HepG2 (cell line): ENCODE measurements around the gene BABAM2.

Source experiments
- CTCF ChIP-seq: sonication (generic); formaldehyde crosslinking; IDR thresholded peaks from 2 replicates; pipeline ENCODE4 v1.5.0; 2020; ENCODE audit warnings: mild to moderate bottlenecking, missing genetic modification reagents, moderate library complexity
- EZH2 ChIP-seq: conservative IDR thresholded peaks from 2 replicates; pipeline ENCODE4 v1.6.1; 2012; ENCODE audit warnings: mild to moderate bottlenecking, low read depth, low read length, moderate library complexity
- GLI4 ChIP-seq: sonication (generic); formaldehyde crosslinking; IDR thresholded peaks from 2 replicates; pipeline ENCODE4 v1.5.1; 2020; ENCODE audit warnings: missing genetic modification reagents, mild to moderate bottlenecking, moderate library complexity, borderline replicate concordance
- HCFC1 ChIP-seq: fragments of 150-350 bp; IDR thresholded peaks from 2 replicates; pipeline ENCODE4 v1.6.1; 2014; ENCODE audit warnings: low read depth, low read length
- NFATC3 ChIP-seq: sonication (generic); formaldehyde crosslinking; IDR thresholded peaks from 2 replicates; pipeline ENCODE4 v1.5.1; 2020; ENCODE audit warnings: mild to moderate bottlenecking, missing genetic modification reagents
- PRMT3 ChIP-seq: sonication (generic); formaldehyde crosslinking; IDR thresholded peaks from 2 replicates; pipeline ENCODE4 v1.8.1; 2022; ENCODE audit warnings: low read depth, mild to moderate bottlenecking, moderate library complexity, missing genetic modification reagents, borderline replicate concordance
- RXRA ChIP-seq: sonication (generic); formaldehyde crosslinking; IDR thresholded peaks from 2 replicates; pipeline ENCODE4 v1.5.1; 2020; ENCODE audit warnings: missing genetic modification reagents
- SIN3A ChIP-seq: IDR thresholded peaks from 2 replicates; pipeline ENCODE4 v1.6.1; 2011; ENCODE audit warnings: low read depth, mild to moderate bottlenecking, control low read depth, low read length, borderline replicate concordance
- ZNF17 ChIP-seq: sonication (generic); formaldehyde crosslinking; IDR thresholded peaks from 2 replicates; pipeline ENCODE4 v1.5.0; 2020; ENCODE audit warnings: mild to moderate bottlenecking, missing genetic modification reagents
- ZNF790 ChIP-seq: sonication (generic); formaldehyde crosslinking; IDR thresholded peaks from 2 replicates; pipeline ENCODE4 v1.8.0; 2022; ENCODE audit warnings: missing genetic modification reagents, mild to moderate bottlenecking, borderline replicate concordance
- TF ChIP-seq, protein P1 (sequence below): sonication (generic); formaldehyde crosslinking; conservative IDR thresholded peaks from 2 replicates; pipeline ENCODE4 v1.4.0; 2020; ENCODE audit warnings: missing genetic modification reagents

- TF ChIP-seq RXRA (CRISPR knock-in tag) = no peak
- no peak for TF ChIP-seq SIN3A
- no peak for TF ChIP-seq CTCF (CRISPR knock-in tag)
- TF ChIP-seq NFATC3 = no peak
- no peak for TF ChIP-seq ZNF790 (CRISPR knock-in tag)
- TF ChIP-seq ZNF17 (CRISPR knock-in tag) = no peak
- TF ChIP-seq HCFC1 = no peak
- TF ChIP-seq GLI4 (CRISPR knock-in tag) = no peak
- TF ChIP-seq, protein P1, sequence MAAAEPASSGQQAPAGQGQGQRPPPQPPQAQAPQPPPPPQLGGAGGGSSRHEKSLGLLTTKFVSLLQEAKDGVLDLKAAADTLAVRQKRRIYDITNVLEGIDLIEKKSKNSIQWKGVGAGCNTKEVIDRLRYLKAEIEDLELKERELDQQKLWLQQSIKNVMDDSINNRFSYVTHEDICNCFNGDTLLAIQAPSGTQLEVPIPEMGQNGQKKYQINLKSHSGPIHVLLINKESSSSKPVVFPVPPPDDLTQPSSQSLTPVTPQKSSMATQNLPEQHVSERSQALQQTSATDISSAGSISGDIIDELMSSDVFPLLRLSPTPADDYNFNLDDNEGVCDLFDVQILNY (CRISPR knock-in tag) = no peak
- TF ChIP-seq PRMT3 = no peak
- no peak for TF ChIP-seq EZH2
Measured at GRCh38 chr2:28068527-28068926, 178.0 kb downstream of the BABAM2 start.
